LHCN-M2 (cell line): ENCODE measurements around the gene UBE4B. TPM values are rescaled to one million over a fixed set of nuclear protein-coding genes. Genes with fewer than 3 reads are reported as not detected.
"Not testable (repeated sequence)": the region's sequence is repeated elsewhere in the genome, so short reads cannot be mapped to it uniquely, and the experiment has no call there.

Source experiments
- DNase-seq: peaks from one replicate; pipeline ENCODE4 v3.0.0-alpha.2; 2012; ENCODE audit warnings: low read depth
- total RNA-seq: library from RNA; depleted of rRNA; stranded (reverse); fragments of >200 nt; gene quantifications from 2 replicates; pipeline ENCODE4 v1.2.3, GENCODE V29; 2014

The UBE4B gene
- total RNA-seq, 1 experiment from 2014 or later: 27.6 TPM

DNA sequence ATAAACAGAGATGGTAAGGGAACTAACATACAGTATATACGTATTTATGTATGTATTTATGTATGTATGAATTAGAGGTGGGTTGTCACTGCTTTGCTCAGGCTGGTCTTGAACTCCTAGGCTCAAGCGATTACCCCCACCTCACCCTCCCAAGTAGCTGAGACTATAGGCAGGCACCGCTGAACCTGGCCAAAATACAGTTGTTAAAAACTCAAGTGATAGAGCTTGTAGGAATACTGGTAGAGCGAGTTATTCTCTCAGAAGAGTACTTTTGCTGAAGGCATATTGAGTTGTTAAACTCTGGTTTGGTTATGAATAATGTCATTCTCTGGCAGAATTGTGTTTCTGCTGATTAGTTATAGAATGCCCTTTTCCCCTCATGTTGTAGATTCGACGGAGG, 38.9 kb downstream of the UBE4B start:
- no peak for DNase-seq

DNA sequence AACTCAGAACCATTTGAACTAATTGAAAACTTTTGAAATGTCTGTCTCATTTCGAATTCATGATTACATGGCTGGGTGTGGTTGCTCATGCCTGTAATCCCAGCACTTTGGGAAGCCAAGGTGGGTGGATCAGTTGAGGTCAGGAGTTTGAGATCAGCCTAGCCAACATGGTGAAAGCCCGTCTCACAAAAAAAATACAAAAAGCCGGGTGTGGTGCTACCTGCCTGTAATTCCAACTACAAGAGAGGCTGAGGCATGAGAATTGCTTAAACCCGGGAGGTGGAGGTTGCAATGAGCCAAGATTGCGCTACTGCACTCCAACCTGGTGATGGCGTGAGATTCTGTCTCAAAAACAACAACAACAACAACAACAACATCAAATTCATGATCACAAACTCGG, 40.6 kb downstream of the UBE4B start:
- not testable (repeated sequence) for DNase-seq

DNA sequence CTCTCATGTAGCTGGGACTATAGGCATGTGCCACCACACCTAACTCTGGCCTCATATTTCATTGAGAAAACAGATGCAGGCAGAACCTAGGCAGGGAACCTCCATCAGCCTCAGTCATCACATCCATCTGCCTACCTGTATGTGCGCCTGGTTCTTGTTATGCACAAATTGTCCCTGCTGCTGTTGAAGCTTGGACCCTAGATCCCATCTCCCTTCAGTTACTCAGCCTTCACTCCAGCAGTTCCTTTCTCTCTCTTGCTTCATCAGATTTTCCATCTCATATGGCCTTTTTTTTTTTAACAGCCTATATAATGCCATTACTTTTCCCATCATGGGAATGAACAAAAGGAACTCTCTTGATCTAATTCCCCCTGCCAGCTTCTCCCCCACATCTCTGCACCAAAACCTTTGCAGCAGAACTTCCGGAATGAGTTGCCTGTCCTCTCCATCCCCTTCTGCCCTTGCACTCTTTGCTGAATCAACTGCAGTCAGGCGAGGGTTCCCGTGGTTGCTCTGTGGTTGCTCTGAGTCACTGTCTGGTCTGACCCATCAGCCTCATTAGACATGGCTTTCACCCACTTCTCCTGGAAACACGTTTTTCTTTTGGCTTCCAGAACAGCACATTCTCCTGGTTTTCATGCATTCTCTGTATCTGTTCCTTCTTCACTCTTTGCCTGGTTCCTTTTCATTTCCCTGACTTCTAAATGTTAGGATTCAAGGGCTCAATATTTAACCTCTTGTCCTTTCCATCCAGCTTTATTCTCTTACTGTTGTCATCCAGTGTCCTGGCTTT, 41.5 kb downstream of the UBE4B start:
- peak; percentile 94 for DNase-seq

DNA sequence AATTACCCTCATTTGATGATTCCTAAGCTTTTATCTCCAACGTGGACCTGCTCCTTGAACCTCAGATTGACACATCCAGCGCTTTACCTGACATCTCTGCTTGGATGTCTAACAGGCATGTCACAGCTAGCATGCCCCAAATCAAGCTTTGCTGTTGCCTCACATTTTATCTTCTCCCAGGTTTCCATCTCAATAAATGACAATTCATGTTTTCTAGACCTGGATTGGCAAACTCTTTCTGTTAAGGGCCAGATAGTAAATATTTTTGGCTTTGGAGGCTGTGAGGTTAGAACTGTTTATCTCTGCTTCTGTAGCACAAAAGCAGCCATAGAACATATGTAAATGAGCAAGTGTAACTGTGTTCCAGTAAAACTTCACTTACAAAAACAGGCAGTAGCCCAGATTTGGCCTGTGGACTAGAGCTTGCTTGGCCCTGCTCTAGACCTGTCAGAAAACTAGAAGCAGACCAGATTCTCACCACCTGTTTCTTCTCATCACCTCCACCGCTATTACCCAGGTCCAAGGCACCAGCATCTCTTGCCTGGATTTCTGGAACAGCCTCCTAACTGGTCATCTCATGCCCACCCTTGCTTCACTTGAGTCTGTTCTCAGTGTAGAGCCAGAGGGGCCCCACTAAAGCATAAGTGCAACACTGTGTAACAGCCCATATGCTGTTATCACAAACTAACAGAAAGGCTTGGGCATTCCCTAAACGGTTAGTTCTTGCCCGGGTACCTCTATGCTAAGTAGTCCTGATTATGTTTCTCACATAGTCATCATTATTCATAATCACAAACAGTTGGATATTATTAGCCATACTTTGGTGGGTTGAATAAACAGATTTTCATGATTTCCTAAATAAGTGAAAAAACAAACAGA, 42.3 kb downstream of the UBE4B start:
- DNase-seq: no peak

DNA sequence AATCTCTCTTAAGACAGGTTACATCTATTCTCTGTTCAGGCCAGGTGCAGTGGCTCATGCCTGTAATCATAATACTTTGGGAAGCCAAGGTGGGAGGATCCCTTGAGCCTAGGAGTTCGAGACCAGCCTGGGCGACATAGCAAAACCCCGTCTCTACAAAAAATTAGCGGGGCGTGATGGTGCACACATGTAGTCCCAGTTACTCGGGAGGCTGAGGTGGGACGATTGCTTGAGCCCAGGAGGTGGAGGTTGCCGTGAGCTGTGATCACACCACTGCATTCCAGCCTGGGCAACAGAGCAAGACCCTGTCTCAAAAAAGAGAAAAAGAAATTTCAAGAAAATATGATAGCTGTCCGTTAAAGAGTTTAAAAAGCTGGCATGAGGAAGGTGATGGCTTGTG, 43.0 kb downstream of the UBE4B start:
- DNase-seq: no peak

DNA sequence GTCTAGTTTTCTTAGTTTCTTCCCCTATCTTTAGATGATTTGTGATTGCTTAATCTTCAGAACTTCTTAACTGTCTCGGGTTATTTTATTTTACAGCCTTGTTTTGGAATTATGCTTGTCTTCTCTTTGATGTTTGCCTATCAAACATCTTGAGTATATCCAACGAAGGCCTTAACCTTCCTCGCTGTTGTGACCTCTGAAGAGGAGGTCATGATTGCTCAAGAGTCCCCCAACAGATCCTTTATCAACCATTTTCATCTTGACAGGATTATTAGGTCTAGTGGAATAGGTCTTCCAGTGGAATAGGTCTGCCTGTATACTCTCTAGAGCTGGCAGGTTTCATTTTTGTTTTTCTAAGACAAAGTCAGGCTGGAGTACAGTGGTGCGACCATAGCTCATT, 45.7 kb downstream of the UBE4B start:
- no peak for DNase-seq

DNA sequence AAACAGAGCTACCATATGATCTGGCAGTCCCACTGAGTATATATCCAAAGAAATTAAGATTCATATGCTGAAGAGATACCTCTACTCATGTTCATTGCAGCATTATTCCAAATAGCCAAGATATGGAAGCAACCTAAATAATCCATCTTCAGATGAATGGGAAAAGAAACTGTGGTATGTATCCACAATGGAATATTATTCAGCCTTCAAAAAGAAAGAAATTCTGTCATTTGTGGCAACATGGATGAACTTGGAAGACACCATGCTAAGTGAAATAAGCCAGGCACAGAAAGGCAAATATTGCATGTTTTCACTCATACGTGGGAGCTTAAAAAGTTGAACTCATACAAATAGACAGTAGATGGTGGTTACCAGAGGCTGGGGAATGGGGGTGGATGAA, 47.8 kb downstream of the UBE4B start:
- no peak for DNase-seq

DNA sequence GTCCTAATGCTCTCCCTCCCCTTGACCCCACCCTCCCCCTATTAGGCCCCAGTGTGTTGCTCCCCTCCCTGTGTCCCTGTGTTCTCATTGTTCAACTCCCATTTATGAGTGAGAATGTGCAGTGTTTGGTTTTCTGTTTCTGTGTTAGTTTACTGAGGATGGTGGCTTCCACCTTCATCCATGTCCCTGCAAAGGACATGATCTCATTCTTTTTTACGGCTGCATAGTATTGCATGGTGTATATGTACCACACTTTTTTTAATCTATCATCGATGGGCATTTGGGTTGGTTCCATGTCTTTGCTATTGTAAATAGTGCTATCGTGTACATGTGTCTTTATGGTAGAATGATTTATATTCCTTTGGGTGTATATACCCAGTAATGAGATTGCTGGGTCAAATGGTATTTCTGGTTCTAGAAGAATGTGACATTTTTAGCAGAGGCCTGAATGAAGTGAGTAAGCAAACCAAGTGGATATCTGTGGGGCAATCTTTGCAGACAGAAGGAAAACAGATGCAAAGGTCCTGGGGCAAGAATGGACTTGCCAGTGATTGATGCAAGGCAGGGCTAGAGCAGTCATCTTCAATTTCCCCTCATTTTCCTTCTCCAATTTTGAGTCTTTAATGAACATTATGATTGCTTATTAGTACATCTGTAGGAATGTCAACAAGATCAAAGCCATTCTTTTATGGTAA, 50.2 kb downstream of the UBE4B start:
- peak; percentile 28 for DNase-seq

DNA sequence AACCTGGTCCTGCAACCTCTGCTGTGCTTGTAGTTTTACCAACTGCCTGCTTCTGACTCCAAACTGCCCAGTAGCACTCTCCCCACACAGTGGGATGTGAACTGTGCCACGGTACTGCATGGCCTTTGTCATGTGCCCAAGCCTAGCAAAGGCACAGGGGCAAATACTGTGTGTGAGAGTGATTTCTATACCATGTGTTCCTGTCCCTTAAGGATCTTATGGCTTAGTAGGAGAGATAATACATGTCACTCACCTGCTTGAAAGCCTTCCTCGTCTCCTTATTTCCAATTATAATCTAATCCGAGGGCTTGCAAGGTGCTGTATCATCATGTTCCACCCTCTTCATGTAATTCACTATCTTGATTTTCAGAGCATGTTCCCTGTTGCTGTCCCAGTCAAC, 51.3 kb downstream of the UBE4B start:
- DNase-seq: no peak

DNA sequence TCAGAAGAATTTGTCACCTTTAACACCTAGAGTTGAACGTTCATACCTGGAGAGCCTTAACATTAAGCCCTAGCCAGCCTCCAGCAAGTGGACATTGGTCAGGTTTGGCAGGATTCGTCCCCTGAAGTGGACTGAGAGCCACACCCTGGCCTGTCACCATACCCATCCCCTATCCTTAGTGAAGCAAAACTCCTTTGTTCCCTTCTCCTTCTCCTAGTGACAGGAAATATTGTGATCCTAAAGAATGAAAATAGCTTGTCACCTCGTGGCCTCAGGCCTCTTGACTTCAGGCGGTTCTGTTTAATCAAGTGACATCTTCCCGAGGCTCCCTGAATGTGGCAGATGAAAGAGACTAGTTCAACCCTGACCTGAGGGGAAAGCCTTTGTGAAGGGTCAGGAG, 52.3 kb downstream of the UBE4B start:
- DNase-seq: no peak

DNA sequence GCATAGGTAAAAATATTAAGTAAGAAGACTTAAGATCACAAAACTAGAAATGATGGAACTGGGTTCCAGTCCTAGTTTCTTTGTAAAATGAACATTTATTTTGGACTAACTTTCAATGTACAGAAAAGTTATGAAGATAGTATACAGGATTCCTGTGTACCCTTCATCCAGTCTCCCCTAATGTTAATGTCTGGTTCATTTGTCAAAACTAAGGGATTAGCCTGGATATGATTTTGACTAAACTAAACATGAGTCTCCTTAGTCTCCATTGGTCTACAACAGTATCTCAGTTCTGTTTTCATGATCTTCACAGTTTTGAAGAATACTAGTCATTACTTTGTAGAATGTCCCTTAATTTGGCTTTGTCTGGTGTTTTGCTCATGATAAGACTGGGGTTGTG, 54.5 kb downstream of the UBE4B start:
- DNase-seq: no peak

DNA sequence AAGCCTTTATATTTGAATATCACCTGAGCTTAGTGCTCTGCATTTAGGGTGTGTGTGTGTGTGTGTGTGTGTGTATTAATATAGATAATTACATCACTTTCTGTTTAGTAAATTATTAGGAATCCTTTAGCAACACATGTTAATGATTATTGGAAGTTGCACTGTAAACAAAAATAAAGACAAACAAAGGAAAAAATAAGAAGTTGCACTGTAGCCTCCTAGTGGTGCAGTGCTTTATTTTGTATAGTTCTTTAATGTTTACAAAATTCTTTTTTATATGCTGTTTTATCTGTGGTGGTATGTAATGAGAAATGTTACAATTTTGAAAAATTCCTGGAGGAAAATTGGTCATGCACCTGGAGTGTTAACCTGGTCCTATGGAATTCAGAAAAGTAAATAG, 69.2 kb downstream of the UBE4B start:
- no peak for DNase-seq

DNA sequence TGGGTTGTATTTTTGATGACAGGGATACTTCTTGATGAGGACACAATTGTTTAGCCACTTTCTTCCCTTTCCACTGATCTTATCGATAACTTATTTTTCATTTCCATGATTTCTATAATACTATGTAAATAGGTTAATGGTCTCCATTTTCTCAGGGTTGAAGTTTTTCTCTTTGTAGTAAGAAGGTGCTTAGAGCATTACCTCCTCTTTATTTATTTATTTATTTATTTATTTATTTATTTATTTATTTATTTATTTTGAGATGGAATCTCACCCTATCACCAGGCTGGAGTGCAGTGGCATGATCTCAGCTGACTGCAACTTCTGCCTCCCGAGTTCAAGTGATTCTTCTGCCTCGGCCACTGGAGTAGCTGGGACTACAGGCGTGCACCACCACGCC, 70.4 kb downstream of the UBE4B start:
- no peak for DNase-seq

DNA sequence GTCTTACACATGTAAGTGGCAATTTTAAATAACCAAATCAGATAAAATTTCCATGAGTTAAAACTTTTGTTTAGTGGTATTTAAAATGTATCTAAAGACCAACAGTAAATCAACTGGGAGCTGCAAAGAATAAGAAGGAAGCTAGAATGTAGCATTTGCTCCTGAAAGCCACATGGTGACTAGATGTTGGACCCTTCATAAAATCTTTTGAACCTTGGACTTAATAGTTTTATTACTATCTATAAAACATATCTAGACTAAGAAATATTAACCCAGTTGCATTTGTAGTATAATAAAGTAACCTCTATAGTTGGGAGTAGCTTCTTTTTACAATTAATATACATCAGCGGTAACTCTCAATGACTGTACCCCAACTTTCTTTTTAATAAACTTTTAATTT, 72.1 kb downstream of the UBE4B start:
- DNase-seq: no peak

DNA sequence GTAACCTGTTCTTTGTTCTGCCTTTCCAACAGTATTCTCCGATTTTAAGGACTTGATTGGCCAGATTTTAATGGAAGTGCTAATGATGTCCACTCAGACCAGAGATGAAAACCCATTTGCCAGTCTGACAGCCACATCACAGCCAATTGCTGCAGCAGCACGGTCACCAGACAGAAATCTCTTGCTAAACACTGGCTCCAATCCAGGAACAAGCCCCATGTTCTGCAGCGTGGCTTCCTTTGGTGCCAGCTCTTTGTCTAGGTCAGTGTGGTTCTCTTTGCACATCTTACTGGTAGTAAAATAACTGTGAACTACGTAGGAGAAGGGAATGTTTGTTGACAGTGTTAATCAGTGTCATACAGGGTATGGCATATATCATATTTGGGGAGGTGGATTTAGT, 72.7 kb downstream of the UBE4B start:
- DNase-seq: no peak

DNA sequence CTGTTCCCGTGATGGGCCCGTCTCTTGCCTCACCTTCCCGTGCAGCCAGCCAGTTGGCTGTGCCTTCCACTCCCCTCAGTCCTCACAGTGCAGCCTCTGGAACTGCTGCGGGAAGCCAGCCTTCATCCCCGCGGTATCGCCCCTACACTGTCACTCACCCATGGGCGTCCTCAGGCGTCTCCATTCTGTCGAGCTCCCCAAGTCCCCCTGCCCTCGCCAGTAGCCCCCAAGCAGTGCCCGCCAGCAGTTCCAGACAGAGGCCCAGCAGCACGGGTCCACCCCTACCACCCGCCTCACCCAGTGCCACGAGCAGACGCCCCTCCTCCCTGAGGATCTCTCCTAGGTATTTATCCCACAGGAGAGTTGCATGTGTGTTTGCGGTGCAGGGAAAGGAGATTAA, 73.5 kb downstream of the UBE4B start:
- DNase-seq: no peak

DNA sequence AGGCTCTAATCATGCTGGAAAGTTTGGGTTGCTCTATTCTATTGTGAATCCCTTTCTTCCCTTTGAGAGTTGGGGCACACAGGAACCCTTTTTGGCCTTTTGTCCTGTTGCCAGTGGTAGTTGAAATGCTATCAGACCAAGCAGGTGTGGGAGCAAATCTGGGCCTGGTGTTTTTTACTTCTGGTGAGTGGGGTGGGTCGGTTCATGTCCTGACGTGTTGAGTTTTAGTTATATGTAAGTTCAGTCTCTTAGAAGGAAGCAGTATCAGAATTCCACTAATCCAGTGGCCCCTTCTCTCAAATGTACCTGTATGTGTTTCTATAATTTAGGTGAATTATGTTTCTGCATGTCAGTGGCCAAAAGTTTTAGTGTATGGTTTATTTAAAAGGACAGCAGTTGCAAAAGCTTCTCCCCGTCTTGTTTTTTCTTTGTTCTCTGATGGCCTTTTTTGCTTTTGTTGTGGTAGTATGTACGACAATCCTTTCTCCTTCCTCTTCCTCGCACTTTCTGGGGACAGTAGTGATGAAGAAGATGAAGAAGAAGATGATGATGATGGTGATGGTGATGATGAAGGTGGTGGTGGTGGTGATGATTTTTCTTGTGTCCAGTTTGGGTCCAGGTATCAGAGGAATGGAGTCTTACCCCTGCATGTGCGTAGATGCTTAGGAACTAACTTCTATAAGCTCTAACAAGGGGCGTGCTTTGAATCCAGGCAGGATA, 74.2 kb downstream of the UBE4B start:
- no peak for DNase-seq

DNA sequence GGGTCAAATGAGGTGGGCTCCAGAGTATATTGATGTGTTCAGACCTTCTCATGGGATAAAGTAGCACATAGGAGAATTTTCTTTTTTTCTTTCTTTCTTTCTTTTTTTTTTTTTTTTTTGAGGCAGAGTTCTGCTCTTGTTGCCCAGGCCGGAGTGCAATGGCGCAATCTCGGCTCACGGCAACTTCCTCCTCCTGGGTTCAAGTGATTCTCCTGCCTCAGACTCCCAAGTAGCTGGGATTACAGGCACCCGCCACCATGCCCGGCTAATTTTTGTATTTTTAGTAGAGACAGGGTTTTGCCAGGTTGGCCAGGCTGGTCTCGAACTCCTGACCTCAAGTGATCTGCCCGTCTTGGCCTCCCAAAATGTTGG, 74.7 kb downstream of the UBE4B start:
- DNase-seq: not testable (repeated sequence)

DNA sequence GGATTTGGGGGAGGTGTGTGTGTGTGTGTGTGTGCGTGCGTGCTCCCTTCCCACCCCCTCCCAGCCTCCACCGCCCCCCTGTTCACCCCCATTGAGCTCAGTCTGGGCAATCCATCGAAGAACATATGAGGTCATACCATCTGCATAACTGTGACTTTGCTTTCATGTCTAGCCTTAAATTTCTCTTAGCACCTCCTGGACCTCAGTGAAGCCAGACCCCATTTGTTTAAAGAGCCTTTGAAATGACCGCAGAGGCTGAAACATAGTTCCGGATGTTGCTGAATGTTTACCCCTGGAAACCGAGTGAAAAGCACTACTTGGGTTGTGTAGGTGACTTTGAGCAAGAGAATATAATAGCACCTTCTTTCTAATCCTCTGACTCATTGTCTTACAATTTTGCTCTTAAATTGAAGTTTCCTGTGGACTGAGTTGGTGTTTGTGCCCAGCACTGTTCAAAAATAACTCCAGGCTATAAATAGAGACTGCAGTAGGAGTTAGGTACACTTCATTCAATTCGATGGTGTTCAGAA, 75.4 kb downstream of the UBE4B start:
- DNase-seq: peak; percentile 53

DNA sequence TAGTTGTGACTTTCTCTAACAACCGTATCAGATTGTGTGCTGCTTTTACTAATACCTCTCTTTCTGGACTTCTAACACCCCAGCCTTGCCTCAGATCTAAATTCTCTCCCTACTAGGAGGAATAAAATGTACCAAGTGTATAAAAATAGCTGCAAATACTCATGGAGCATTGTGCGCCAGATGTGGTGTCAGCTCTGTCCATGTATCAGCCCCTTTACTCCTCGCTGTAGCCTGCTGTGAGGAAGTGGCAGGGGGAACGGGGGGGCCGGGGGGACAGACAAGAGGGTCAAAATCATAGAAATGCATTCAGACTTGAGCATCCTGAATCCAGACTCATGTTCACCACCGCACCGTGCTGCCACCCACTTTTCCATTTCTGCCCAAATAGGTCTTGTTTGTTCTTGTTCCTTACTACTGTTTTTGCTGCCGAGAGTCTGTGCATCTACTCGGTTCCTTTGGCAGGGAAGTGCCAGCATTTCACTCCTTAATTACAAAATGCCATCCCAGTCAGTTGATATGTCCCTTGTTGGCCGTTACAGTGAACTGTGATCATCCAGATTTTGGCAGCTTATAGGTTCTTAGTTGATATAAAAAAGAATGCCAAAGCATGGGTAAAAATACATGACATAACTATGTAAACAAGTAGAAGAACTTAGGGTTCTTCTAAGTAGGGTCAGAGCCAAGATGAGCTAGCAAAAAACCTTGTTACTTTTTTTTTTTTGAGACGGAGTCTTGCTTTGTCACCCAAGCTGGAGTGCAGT, 76.4 kb downstream of the UBE4B start:
- no peak for DNase-seq

DNA sequence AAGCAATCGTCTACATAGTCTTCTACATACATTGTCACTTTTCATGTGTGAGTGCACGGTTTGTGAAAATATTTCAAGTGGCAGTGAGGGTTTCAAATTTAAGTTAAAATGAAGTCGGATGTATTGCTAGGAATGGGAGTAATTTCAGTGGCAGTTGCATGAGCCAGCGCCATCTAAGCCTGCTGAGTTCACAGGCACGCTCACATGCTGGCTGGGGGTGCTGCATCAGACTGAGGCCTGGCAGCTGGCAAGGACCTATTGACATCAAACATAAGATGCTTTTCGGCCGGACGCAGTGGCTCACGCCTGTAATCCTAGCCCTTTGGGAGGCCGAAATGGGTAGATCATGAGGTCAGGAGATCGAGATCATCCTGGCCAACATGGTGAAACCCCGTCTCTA, 80.7 kb downstream of the UBE4B start:
- DNase-seq: no peak
